ENCODE measurements around the gene ADPGK. TPM values are rescaled to one million over a fixed set of nuclear protein-coding genes. Genes with fewer than 3 reads are reported as not detected.
"Not testable (repeated sequence)": the region's sequence is repeated elsewhere in the genome, so short reads cannot be mapped to it uniquely, and the experiment has no call there.

Gene ADPGK
- total RNA-seq, 2 donors from 2014 or later, result 52.0 to 68.6 TPM

GRCh38 chr15:72809329-72809728 lies 25.8 kb upstream of the ADPGK start:
- Mint-ChIP-seq H3K4me3 (no peak overlapping the region), H3K9me3 (peaks cover 13% of the 10 kb centered on the region), H3K36me3 (ENCODE audit: low read depth) (no peaks in the 10 kb centered on the region), H3K27ac (no peak overlapping the region), H3K4me1 (no peaks in the 10 kb centered on the region), H3K27me3 (ENCODE audit: insufficient read depth) (peaks cover 16% of the 10 kb centered on the region)
- Histone ChIP-seq H3K9me3 (ENCODE audit: control insufficient read depth, low read length) (peaks cover 9% of the 10 kb centered on the region), H3K36me3 (ENCODE audit: control insufficient read depth, insufficient read depth, low read length) (no peaks in the 10 kb centered on the region), H3K27ac (ENCODE audit: low read depth, low read length) (no peak overlapping the region), H3K4me3 (ENCODE audit: low read length) (no peak overlapping the region), H3K9ac (ENCODE audit: extremely low read depth, low read length, poor library complexity, severe bottlenecking) (no peak overlapping the region), H3K27me3 (ENCODE audit: control insufficient read depth, insufficient read depth, low read length, poor library complexity, severe bottlenecking) (peaks cover 5% of the 10 kb centered on the region), H3K4me1 (ENCODE audit: control insufficient read depth, insufficient read depth, low read length) (no peaks in the 10 kb centered on the region)
- TF ChIP-seq CTCF (conservative IDR thresholded peaks at IDR 0.05), result no peak
- no peak for DNase-seq
- WGBS, 2 experiments (ENCODE audit: insufficient coverage in 1 of 2, insufficient read length in 1 of 2), result 93 to 100% methylated on average over 1 to 4 of the region's 4 CpGs

GRCh38 chr15:72807346-72807745 lies 23.8 kb upstream of the ADPGK start:
- not testable (repeated sequence) for H3K36me3 Mint-ChIP-seq (ENCODE audit: low read depth); H3K4me1 ChIP-seq (ENCODE audit: control insufficient read depth, insufficient read depth, low read length); H3K4me3 ChIP-seq (ENCODE audit: low read length); H3K27me3 ChIP-seq (ENCODE audit: control insufficient read depth, insufficient read depth, low read length, poor library complexity, severe bottlenecking); H3K9ac ChIP-seq (ENCODE audit: extremely low read depth, low read length, poor library complexity, severe bottlenecking); H3K36me3 ChIP-seq (ENCODE audit: control insufficient read depth, insufficient read depth, low read length); H3K4me1 Mint-ChIP-seq; H3K27ac Mint-ChIP-seq; H3K27ac ChIP-seq (ENCODE audit: low read depth, low read length); DNase-seq; H3K27me3 Mint-ChIP-seq (ENCODE audit: insufficient read depth); H3K9me3 ChIP-seq (ENCODE audit: control insufficient read depth, low read length); H3K4me3 Mint-ChIP-seq
- 99% methylated on average over 16 of the region's 22 CpGs; no CpG with 5 or more reads in 1 of the 2 experiments for WGBS, 2 experiments (ENCODE audit: insufficient coverage in 1 of 2, insufficient read length in 1 of 2)
- H3K9me3 Mint-ChIP-seq, result peaks cover 13% of the 10 kb centered on the region

- Mint-ChIP-seq H3K4me1 (peaks cover 19% of the 10 kb centered on the region), H3K27ac (no peak overlapping the region), H3K27me3 (ENCODE audit: insufficient read depth) (no peaks in the 10 kb centered on the region), H3K9me3 (peaks cover 5% of the 10 kb centered on the region), H3K36me3 (ENCODE audit: low read depth) (no peaks in the 10 kb centered on the region), H3K4me3 (no peak overlapping the region)
- Histone ChIP-seq H3K9me3 (ENCODE audit: control insufficient read depth, low read length) (peaks cover under 1% of the 10 kb centered on the region), H3K36me3 (ENCODE audit: control insufficient read depth, insufficient read depth, low read length) (no peaks in the 10 kb centered on the region), H3K4me3 (ENCODE audit: low read length) (no peak overlapping the region), H3K9ac (ENCODE audit: extremely low read depth, low read length, poor library complexity, severe bottlenecking) (no peak overlapping the region), H3K27ac (ENCODE audit: low read depth, low read length) (no peak overlapping the region), H3K4me1 (ENCODE audit: control insufficient read depth, insufficient read depth, low read length) (peaks cover 8% of the 10 kb centered on the region), H3K27me3 (ENCODE audit: control insufficient read depth, insufficient read depth, low read length, poor library complexity, severe bottlenecking) (no peaks in the 10 kb centered on the region)
- DNase-seq, result no peak
- TF ChIP-seq CTCF (conservative IDR thresholded peaks at IDR 0.05), result no peak
- WGBS, 2 experiments (ENCODE audit: insufficient coverage in 1 of 2, insufficient read length in 1 of 2), result 90% methylated on average over 1 of the region's 1 CpG; no CpG with 5 or more reads in 1 of the 2 experiments
These were observed 19.4 kb upstream of the ADPGK start for GRCh38 chr15:72803006-72803405.

Data from endodermal cell (in vitro differentiated cells).